GM13977 (cell line): ENCODE results near the gene MLLT11.

Source experiments
- DNase-seq: peaks from one replicate; pipeline ENCODE4 v3.0.0; 2012; ENCODE audit warnings: low spot score
- CTCF ChIP-seq: IDR thresholded peaks from 2 replicates; pipeline ENCODE4 v1.5.1; 2012; ENCODE audit warnings: mild to moderate bottlenecking, control low read depth; ENCODE audit not compliant: insufficient read depth; ENCODE audit errors: extremely low read depth, missing control alignments
- in situ Hi-C: fragments of 300-500 bp; cut with MboI; formaldehyde crosslinking; loops from one replicate; pipeline ENCODE4 v1.12.0; 2022; ENCODE audit warnings: low sequenced_read_pairs, low pct_unique_long_range_greater_than_20kb, mixed read lengths, inconsistent platforms; ENCODE audit not compliant: unreplicated experiment

Gene MLLT11

GRCh38 chr1:151062741-151063371 is 2.7 kb downstream of the MLLT11 start:
- TF ChIP-seq CTCF, result no peak
- no peak for DNase-seq
- in situ Hi-C loops, result no loop called here

DNA sequence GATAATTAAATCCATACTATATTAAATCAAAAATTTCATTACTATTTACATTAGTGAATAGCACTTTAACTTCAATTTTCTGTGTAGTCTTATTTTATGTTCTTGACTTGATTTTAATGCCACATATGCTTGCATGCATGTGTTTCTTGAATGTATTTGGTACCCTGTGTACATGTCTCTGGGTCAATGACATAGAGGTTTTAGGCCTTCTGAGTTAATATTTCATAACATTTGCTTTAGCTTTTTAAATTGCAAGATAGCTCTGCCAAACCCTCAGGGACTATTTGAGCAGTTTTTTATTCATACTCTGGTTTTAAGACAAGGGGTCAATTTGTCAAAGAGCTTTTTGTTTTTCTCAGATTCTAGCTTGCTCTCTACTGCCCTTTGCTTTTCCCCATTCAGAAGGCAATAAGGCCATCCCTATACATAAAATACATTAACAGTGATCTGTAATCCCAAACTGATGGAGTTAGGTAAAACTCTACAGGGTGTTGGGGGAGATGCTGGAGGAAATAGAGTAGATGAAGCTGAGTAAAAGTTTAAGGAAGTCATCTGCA is 5.0 kb downstream of the MLLT11 start:
- in situ Hi-C loops, result no loop called here
- TF ChIP-seq CTCF, result no peak
- no peak for DNase-seq

GRCh38 chr1:151067185-151067584 is 7.0 kb downstream of the MLLT11 start:
- DNase-seq, result no peak
- no peak for TF ChIP-seq CTCF
- in situ Hi-C loops, result no loop called here

DNA sequence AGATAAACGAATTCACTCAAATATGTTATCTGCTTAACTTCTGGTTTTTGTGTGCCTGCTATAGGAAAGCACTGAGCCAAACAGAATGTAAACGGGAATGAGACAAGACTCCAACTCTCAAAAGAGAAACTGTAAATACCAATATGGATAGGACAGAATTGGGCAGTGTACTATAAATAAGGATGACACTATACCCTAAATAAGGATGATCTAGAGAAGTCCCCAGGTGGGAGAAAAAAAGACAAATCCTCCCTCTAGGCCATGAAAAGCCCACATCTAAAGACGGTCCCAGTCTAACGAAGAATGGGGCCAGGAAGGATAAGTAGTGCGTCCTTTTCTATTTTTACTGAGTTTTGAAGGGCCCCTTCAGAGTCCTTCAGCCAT is 8.9 kb downstream of the MLLT11 start:
- DNase-seq, result no peak
- TF ChIP-seq CTCF, result no peak
- in situ Hi-C loops, result no loop called here

GRCh38 chr1:151070474-151071276 is 10.5 kb downstream of the MLLT11 start, which contains the start of gene GABPB2:
Gene GABPB2 (plus strand): TSS chr1:151070761. CDS start chr1:151088190, 17,429 bp downstream.
- peak; percentile 88 for DNase-seq
- in situ Hi-C loops, result no loop called here
- peak; percentile 85 for TF ChIP-seq CTCF

GRCh38 chr1:151072224-151072623 is 12.0 kb downstream of the MLLT11 start:
- no peak for DNase-seq
- TF ChIP-seq CTCF, result no peak
- in situ Hi-C loops, result no loop called here
